ENCODE data around the gene LEP.

GRCh38 chr7:128203047-128203491 is 38.0 kb upstream of the LEP start:
- no peak for TF ChIP-seq POLR2A (IDR thresholded peaks at IDR 0.05; ENCODE audit: low read depth, low read length)
- no peak for TF ChIP-seq POLR2AphosphoS5 (IDR thresholded peaks at IDR 0.05; ENCODE audit: low read depth, low read length)

Data from GM12892 (cell line).